Skeletal muscle tissue (tissue), 4 donors: Measurements from ENCODE around the gene ZNF646. TPM values are rescaled to one million over a fixed set of nuclear protein-coding genes. Genes with fewer than 3 reads are reported as not detected.

Experiments used
- H3K27ac ChIP-seq: one replicate; pipeline ENCODE4 v1.7.0; 2013; ENCODE audit warnings: mild to moderate bottlenecking, low read depth, low read length, inconsistent platforms
- H3K27me3 ChIP-seq, 3 donors: one replicate each; pipeline ENCODE4 v1.7.0; 2013; ENCODE audit warnings: low read length in 3 of 3; ENCODE audit not compliant: control insufficient read depth in 3 of 3, insufficient read depth in 3 of 3
- H3K36me3 ChIP-seq, 3 donors: one replicate each; pipeline ENCODE4 v1.7.0; 2013; ENCODE audit warnings: low read length in 3 of 3; ENCODE audit not compliant: control insufficient read depth in 3 of 3, insufficient read depth in 3 of 3
- H3K4me1 ChIP-seq, 3 donors: one replicate each; pipeline ENCODE4 v1.7.0; 2013; ENCODE audit warnings: low read length in 3 of 3, mild to moderate bottlenecking in 3 of 3; ENCODE audit not compliant: control insufficient read depth in 3 of 3, insufficient read depth in 3 of 3
- H3K4me3 ChIP-seq, 3 donors: one replicate each; pipeline ENCODE4 v1.7.0; 2013; ENCODE audit warnings: low read length in 3 of 3
- H3K9ac ChIP-seq, 3 donors: one replicate each; pipeline ENCODE4 v1.7.0; 2013; ENCODE audit warnings: low read length in 3 of 3, mild to moderate bottlenecking in 3 of 3, moderate library complexity in 2 of 3, low read depth in 1 of 3
- H3K9me3 ChIP-seq, 3 donors: one replicate each; pipeline ENCODE4 v1.7.0; 2013; ENCODE audit warnings: low read length in 3 of 3; ENCODE audit not compliant: control insufficient read depth in 3 of 3
- total RNA-seq: library from RNA; depleted of rRNA; stranded (reverse); fragments of >200 nt; gene quantifications from one replicate; pipeline ENCODE4 v1.2.3, GENCODE V29; 2014
- donor health status: Osteomylitis.

The ZNF646 gene
- total RNA-seq, 1 donor from 2014 or later: 9.4 TPM

DNA sequence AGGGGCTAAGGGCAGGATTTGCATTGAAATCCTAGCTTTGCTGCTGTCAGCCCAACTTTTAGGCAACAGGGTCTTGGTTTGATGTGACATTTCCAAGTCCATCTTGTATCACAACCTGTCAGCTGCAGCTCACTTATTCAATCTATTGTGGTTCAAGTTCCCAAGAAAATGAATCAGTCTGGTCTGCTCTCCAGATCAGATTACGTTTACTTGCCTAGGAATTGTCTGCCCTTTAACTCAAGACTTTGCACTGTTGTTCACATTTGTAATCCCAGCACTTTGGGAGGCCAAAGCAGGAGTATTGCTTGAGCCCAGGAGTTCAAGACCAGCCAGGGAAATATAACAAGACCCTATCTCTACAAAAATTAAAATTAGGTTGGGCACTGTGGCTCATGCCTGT lies 30.9 kb upstream of the ZNF646 start:
- H3K4me1 ChIP-seq: no peaks in the 10 kb centered on the region
- H3K36me3 ChIP-seq: peaks cover 38 to 40% (median 38%) of the 10 kb centered on the region in 3 donors
- H3K9me3 ChIP-seq: no peaks in the 10 kb centered on the region
- no peak overlapping the region for H3K4me3 ChIP-seq
- H3K27me3 ChIP-seq: no peaks in the 10 kb centered on the region
- no peak overlapping the region for H3K27ac ChIP-seq
- no peak overlapping the region for H3K9ac ChIP-seq

- Histone ChIP-seq H3K36me3 (peaks cover 32 to 34% (median 32%) of the 10 kb centered on the region in 3 donors), H3K9me3 (no peaks in the 10 kb centered on the region), H3K4me3 (no peak overlapping the region), H3K9ac (no peak overlapping the region), H3K27ac (no peak overlapping the region), H3K27me3 (no peaks in the 10 kb centered on the region), H3K4me1 (no peaks in the 10 kb centered on the region)
Measured at GRCh38 chr16:31043898-31044481, 30.2 kb upstream of the ZNF646 start.

DNA sequence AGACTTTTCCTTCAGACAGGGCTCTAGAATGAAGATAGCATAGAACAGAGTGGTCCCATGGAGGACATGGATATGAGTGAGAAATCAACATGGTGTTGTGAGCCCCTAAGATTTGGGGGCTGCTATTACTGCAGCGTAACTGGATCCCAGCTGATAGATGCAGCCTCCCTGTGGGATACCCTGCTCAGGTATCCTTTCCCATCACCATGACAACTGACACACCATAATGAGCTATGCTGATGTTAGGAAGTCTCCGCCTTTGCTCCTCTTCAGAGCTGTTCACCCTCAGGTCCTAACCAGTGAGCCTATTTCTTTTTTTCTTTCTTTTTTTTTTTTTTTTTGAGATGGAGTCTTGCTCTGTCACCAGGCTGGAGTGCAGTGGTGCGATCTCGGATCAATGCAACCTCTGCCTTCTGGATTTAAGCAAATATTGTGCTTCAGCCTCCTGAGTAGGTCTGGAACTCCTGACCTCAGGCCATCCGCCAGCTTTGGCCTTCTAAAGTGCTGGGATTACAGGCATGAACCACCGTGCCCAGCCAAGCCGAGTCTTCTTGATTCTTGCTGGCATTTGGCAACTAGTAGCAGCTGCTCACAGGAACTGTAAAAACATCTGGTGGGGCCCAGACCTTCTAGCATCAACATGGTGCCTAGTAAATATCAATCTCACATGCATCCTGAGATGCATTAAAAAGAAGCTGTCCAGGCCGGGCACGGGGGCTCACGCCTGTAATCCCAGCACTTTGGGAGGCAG lies 23.8 kb upstream of the ZNF646 start:
- Histone ChIP-seq H3K27me3 (no peaks in the 10 kb centered on the region), H3K27ac (no peak overlapping the region), H3K4me1 (no peaks in the 10 kb centered on the region), H3K36me3 (no peaks in the 10 kb centered on the region), H3K9ac (no peak overlapping the region), H3K9me3 (no peaks in the 10 kb centered on the region), H3K4me3 (no peak overlapping the region)

DNA sequence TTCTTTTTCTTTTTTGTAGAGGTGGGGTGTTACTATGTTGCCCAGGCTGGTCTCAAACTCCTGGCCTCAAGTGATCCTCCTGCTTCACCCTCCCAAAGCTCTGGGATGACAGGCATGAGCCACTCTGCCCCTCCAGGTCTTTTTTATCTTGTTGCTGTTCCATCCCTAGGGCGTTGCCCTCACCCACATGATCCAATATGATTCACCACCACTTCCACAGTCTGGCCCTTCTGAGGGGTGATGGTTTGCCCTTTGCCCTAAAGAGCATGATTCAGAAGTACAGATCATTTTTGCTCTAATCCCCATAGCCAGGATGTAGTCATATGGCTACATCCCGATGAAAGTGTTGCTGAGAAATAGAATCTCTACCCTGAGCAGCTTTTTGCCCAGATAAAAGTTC lies 22.1 kb upstream of the ZNF646 start:
- Histone ChIP-seq H3K9ac (no peak overlapping the region), H3K4me1 (no peaks in the 10 kb centered on the region), H3K36me3 (no peaks in the 10 kb centered on the region), H3K9me3 (no peaks in the 10 kb centered on the region), H3K27me3 (no peaks in the 10 kb centered on the region), H3K27ac (no peak overlapping the region), H3K4me3 (no peak overlapping the region)

DNA sequence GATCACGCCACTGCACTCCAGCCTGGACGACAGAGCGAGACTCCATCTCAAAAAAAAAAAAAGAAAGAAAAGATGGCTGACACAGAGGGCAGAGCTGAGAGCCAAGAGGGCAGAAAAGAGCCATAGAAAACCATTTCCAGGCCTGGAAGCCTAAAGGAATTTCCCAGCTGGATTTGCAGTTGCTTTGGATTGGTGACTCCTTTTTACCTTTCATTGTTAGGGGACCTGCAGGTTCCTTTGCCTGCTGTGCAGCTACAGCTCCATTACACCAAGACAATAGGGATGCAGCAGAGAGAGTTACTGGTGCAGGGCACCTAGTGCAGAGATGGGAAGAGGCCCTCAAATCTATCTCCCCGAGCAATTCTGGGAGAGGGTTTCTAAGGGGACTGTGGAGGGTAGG lies 18.6 kb upstream of the ZNF646 start:
- H3K36me3 ChIP-seq: peaks cover 0 to 2% (median 0%) of the 10 kb centered on the region in 3 donors
- no peak overlapping the region for H3K9ac ChIP-seq
- no peak overlapping the region for H3K4me3 ChIP-seq
- H3K4me1 ChIP-seq: no peaks in the 10 kb centered on the region
- no peaks in the 10 kb centered on the region for H3K27me3 ChIP-seq
- no peaks in the 10 kb centered on the region for H3K9me3 ChIP-seq
- H3K27ac ChIP-seq: no peak overlapping the region

DNA sequence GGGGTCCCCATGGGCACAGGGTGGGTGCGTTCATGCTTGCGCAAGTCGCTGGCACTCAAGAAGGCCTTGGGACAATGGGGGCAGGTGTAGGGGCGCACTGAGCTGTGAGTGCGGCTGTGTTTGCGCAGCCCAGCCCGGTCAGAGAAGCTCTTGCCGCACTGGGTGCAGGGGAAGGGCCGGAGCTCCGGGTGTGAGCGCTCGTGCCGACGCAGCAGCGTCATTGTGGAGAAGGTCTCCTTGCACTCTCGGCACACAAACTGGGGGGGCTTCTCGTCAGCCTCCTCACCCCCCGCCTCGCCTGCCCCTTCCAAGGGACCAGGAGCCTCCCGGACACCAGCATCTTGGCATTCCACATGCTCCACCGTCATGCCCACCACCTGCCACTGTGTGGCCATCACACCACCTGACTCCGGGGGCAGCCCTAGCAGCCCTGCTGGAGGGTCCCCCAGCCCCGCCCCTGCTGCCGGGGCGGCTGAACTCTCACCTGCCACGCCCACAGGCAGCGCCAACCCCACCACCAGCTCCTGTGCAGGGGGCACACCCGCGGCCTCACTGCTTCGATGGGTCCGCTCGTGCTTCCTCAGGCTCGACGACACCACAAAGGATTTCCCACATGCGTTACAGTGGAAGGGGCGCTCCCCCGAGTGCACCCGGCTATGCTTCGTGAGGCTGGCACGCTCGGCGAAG lies 13.0 kb upstream of the ZNF646 start:
- no peaks in the 10 kb centered on the region for H3K27me3 ChIP-seq
- no peaks in the 10 kb centered on the region for H3K9me3 ChIP-seq
- H3K36me3 ChIP-seq: peaks cover 8 to 19% (median 17%) of the 10 kb centered on the region in 3 donors
- peaks cover 14 to 15% (median 15%) of the 10 kb centered on the region in 3 donors for H3K4me1 ChIP-seq
- no peak overlapping the region for H3K27ac ChIP-seq
- H3K9ac ChIP-seq: no peak overlapping the region
- H3K4me3 ChIP-seq: no peak overlapping the region

GRCh38 chr16:31061813-31062440 lies 12.3 kb upstream of the ZNF646 start:
- no peak overlapping the region for H3K27ac ChIP-seq
- H3K9ac ChIP-seq: no peak overlapping the region
- peaks cover 14 to 15% (median 15%) of the 10 kb centered on the region in 3 donors for H3K4me1 ChIP-seq
- no peaks in the 10 kb centered on the region for H3K9me3 ChIP-seq
- no peak overlapping the region for H3K4me3 ChIP-seq
- H3K27me3 ChIP-seq: no peaks in the 10 kb centered on the region
- peaks cover 8 to 19% (median 17%) of the 10 kb centered on the region in 3 donors for H3K36me3 ChIP-seq

- Histone ChIP-seq H3K4me3 (no peak overlapping the region), H3K36me3 (peaks cover 8 to 19% (median 17%) of the 10 kb centered on the region in 3 donors), H3K27ac (no peak overlapping the region), H3K4me1 (peaks cover 14 to 15% (median 15%) of the 10 kb centered on the region in 3 donors), H3K9ac (no peak overlapping the region), H3K27me3 (no peaks in the 10 kb centered on the region), H3K9me3 (no peaks in the 10 kb centered on the region)
Measured at GRCh38 chr16:31063495-31063842, 10.8 kb upstream of the ZNF646 start.

DNA sequence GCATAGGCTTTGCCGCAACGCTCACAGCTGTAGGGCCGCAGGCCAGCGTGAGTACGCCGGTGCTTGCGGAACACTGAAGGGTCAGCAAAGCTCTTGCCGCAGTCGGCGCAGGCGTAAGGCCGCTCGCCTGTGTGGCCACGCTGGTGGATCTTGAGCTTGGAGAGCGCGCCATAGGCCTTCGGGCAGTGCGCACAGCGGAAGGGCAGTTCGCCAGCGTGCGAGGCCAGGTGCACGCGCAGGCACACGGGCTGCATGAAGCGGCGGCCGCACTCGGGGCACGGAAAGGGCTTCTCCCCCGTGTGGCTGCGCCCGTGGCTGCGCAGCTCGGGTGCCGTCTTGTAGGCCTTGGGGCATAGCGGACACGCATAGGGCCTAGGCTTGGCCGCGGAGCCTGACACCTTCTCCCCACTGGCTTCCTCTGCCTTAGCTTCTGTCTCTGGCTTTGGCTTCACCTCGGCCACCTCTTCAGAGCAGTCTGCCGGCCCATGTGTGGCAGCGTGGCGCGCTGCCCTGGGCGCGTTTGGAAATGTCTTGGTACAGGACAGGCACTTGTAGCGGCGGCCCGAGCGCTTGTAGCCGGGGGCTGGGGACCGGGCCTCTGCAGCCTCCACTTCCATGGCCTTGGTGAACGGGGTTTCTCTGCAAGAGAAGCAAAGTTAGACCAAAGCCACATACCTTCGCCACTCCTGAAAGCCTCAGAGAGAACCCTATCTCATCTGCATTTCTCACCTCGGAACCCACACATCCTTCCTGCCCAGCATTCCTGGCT lies 10.2 kb upstream of the ZNF646 start:
- Histone ChIP-seq H3K9me3 (no peaks in the 10 kb centered on the region), H3K36me3 (peaks cover 8 to 19% (median 17%) of the 10 kb centered on the region in 3 donors), H3K27me3 (no peaks in the 10 kb centered on the region), H3K27ac (peak overlapping the region; percentile 76), H3K9ac (peak overlapping the region in 1 of 3 donors; percentile 50), H3K4me1 (peaks cover 14 to 15% (median 15%) of the 10 kb centered on the region in 3 donors), H3K4me3 (peak overlapping the region in 1 of 3 donors; percentile 7)
